ENCODE data around the gene EXD2.
"Not testable (repeated sequence)": the region's sequence is repeated elsewhere in the genome, so short reads cannot be mapped to it uniquely, and the experiment has no call there.

EXD2 gene

GRCh38 chr14:69259168-69259526 is 67.8 kb downstream of the EXD2 start:
- no peak for DNase-seq

GRCh38 chr14:69259527-69260189 is 68.4 kb downstream of the EXD2 start, which contains the start of gene GALNT16:
Gene GALNT16 (plus strand): TSS chr14:69260158. CDS start chr14:69260291, 133 bp downstream.
- no peak for DNase-seq

GRCh38 chr14:69260190-69260860 is 69.0 kb downstream of the EXD2 start:
- DNase-seq = no peak

GRCh38 chr14:69260861-69261564 is 69.7 kb downstream of the EXD2 start:
- peak in 2 of 5 donors; percentile 5 to 13 for DNase-seq

GRCh38 chr14:69261761-69262331 is 70.5 kb downstream of the EXD2 start:
- no peak for DNase-seq

GRCh38 chr14:69262516-69262915 is 71.2 kb downstream of the EXD2 start:
- DNase-seq = no peak

- DNase-seq = no peak
These were observed 72.1 kb downstream of the EXD2 start for GRCh38 chr14:69263364-69263763.

- no peak for DNase-seq
These were observed 72.5 kb downstream of the EXD2 start for GRCh38 chr14:69263771-69264170.

- DNase-seq = no peak
These were observed 75.5 kb downstream of the EXD2 start for GRCh38 chr14:69266572-69267345.

GRCh38 chr14:69267492-69267891 is 76.2 kb downstream of the EXD2 start:
- DNase-seq = no peak

- DNase-seq = no peak
These were observed 76.9 kb downstream of the EXD2 start for GRCh38 chr14:69268223-69268622.

GRCh38 chr14:69268763-69269162 is 77.5 kb downstream of the EXD2 start:
- DNase-seq = no peak

GRCh38 chr14:69269381-69269780 is 78.1 kb downstream of the EXD2 start:
- DNase-seq = no peak

- no peak for DNase-seq
These were observed 78.8 kb downstream of the EXD2 start for GRCh38 chr14:69270097-69270496.

GRCh38 chr14:69270795-69271708 is 79.8 kb downstream of the EXD2 start:
- DNase-seq = no peak

- no peak for DNase-seq
These were observed 83.0 kb downstream of the EXD2 start for GRCh38 chr14:69274321-69274720.

GRCh38 chr14:69275331-69275730 is 84.0 kb downstream of the EXD2 start:
- DNase-seq = no peak

GRCh38 chr14:69277356-69277755 is 86.1 kb downstream of the EXD2 start:
- DNase-seq = not testable (repeated sequence)

- DNase-seq = no peak
These were observed 89.5 kb downstream of the EXD2 start for GRCh38 chr14:69280746-69281291.

GRCh38 chr14:69281450-69282169 is 90.3 kb downstream of the EXD2 start:
- DNase-seq = no peak

- DNase-seq = no peak
These were observed 91.2 kb downstream of the EXD2 start for GRCh38 chr14:69282448-69282847.

Measured in T-helper 1 cell (primary cell).